Gastrocnemius medialis (tissue), 4 donors: ENCODE data around the gene AGRP.

Experiments
- POLR2A ChIP-seq, 2 donors: fragments of 450-650 bp; IDR thresholded peaks; one replicate each; pipeline ENCODE4 v1.6.1; 2017; ENCODE audit warnings: antibody characterized with exemption in 2 of 2, mild to moderate bottlenecking in 2 of 2, moderate library complexity in 2 of 2
- TF ChIP-seq, protein P1 (sequence below), 5 experiments: fragments of 450-650 bp in 3 of 5; fragments of 200-600 bp in 2 of 5; sonication (generic) in 2 of 5; IDR thresholded peaks in 4 of 5; conservative IDR thresholded peaks in 1 of 5; 1 replicate in 4 of 5; 2 replicates in 1 of 5; pipeline ENCODE4 v1.5.1; 2016 to 2019; ENCODE audit warnings: antibody characterized with exemption in 5 of 5, mild to moderate bottlenecking in 3 of 5, moderate library complexity in 3 of 5

DNA sequence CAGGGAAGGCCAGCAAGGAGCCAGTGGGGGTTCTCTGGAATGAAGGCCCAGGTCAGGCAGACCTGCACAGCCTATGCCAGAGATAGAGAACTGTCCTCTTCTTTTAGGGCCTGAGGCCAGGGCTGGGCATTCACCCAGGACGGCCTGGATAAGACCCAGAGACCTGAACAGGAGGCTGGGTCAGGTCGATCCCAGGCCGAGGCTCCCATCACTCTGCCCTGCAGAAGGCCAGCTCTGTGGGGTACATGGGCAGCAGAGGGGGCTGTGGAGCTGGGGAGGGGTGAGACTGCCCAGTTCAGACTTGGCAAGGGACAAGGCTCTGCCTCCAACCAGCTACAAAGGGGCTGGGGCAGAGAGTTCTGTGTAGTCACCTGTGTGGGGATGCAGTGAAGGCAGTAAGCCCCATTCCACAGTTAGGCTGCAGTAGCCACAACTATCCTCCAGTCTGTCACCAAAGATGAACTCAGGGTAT lies 37.9 kb downstream of the AGRP start:
- TF ChIP-seq, protein P1, sequence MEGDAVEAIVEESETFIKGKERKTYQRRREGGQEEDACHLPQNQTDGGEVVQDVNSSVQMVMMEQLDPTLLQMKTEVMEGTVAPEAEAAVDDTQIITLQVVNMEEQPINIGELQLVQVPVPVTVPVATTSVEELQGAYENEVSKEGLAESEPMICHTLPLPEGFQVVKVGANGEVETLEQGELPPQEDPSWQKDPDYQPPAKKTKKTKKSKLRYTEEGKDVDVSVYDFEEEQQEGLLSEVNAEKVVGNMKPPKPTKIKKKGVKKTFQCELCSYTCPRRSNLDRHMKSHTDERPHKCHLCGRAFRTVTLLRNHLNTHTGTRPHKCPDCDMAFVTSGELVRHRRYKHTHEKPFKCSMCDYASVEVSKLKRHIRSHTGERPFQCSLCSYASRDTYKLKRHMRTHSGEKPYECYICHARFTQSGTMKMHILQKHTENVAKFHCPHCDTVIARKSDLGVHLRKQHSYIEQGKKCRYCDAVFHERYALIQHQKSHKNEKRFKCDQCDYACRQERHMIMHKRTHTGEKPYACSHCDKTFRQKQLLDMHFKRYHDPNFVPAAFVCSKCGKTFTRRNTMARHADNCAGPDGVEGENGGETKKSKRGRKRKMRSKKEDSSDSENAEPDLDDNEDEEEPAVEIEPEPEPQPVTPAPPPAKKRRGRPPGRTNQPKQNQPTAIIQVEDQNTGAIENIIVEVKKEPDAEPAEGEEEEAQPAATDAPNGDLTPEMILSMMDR (IDR thresholded peaks at IDR 0.05 in 4 of 5, conservative IDR thresholded peaks at IDR 0.05 in 1 of 5) = peak in 1 of 5 experiments; percentile 20
- TF ChIP-seq POLR2A (IDR thresholded peaks at IDR 0.05) = no peak
